M059J (cell line): ENCODE measurements around the gene TRIM4. TPM values are rescaled to one million over a fixed set of nuclear protein-coding genes. Genes with fewer than 3 reads are reported as not detected.
"Not testable (repeated sequence)": the region's sequence is repeated elsewhere in the genome, so short reads cannot be mapped to it uniquely, and the experiment has no call there.

Experiments
- DNase-seq: peaks from one replicate; pipeline ENCODE4 v3.0.0-alpha.2; 2012; ENCODE audit warnings: low read depth
- total RNA-seq: library from RNA; depleted of rRNA; stranded (reverse); fragments of >200 nt; shearing (Covaris generic); gene quantifications from 2 replicates; pipeline ENCODE4 v1.2.3, GENCODE V29; 2014

Gene TRIM4
- total RNA-seq, 1 experiment from 2014 or later, result 17.8 TPM

GRCh38 chr7:99919814-99920112 lies 433 bp upstream of the TRIM4 start:
- DNase-seq, result no peak

- DNase-seq, result no peak
Observed at GRCh38 chr7:99910976-99911375, 8.4 kb downstream of the TRIM4 start.

DNA sequence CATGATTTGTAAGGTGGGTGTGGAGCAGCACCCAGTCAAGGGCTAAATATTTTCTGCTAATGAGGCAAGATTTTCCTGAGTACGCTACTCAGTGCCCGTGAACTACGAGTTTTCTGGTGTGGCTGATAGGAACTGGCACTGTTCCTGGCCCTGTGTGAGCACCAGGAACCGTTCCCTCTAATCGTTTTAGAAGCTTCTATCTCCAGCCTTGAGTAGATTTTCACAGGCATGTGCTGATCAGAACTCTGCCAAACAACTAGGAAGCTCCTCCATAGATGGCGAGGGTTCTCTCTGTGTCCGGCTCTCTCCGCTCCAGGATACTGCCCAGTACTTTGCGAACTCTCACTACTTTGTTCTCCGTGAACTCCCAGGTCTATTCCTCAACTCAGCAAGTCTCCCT lies 17.7 kb downstream of the TRIM4 start:
- DNase-seq, result no peak

DNA sequence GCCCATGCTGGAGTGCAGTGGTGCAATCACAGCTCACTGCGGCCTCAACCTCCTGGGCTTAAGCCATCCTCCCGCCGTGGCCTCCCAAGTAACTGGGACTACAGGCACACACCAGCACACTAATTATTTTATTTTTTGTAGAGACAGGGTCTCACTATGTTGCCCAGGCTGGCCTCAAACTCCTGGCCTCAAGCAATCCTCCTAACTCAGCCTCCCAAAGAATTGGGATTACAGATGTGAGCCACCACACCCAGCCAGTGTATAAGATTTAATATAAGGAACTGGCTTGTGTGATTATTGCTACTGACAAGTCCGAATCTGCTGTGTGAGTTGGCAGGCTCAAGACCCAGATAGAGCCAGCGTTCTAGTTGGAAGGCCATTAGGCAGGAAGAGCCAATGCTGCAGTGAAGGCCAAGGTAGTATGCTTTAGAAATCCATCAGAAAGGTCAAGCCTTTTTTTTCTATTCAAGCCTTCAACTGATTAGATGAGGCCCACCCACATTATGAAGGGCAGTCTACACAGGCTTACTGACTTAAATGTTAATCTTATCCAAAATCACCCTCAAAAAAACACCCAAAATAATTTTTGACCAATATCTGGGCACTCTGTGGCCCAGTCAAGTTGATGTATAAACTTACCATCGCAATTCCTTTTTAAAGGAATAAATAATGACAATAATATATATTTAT lies 19.4 kb downstream of the TRIM4 start:
- no peak for DNase-seq

DNA sequence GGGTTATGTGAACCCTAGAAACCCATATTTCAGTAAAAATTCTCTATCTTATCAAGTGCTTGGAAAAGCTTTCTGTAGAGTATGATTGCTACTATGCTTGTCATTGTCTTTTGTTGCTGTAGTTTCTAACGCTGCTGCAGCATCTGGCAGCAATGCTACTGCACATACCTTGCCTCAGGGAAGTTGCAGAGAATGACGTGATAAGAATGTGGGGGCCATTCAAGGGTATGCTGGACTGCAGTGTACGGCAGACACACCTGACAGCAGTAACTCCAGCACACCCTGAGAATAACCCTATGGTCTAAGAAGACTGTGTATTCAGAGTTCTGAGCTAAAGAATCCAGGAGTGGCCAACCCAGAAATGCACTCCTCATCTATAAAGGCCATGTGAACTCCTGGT lies 20.5 kb downstream of the TRIM4 start:
- no peak for DNase-seq

DNA sequence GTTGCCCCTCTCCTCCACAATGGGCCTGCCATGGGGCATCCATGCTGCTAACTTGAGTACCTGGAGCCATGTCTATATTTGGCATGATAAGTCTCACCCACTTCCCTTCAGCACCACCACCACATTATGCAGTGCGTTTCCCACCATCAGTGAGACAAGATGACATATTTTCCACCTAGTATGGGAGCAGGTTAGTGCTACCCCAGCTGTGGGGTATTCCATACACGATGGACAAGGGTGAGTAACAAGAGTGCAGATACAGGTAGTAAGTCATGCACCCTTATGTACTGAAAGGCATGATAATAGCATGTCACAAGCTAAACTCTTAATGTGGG lies 21.3 kb downstream of the TRIM4 start:
- DNase-seq, result no peak

DNA sequence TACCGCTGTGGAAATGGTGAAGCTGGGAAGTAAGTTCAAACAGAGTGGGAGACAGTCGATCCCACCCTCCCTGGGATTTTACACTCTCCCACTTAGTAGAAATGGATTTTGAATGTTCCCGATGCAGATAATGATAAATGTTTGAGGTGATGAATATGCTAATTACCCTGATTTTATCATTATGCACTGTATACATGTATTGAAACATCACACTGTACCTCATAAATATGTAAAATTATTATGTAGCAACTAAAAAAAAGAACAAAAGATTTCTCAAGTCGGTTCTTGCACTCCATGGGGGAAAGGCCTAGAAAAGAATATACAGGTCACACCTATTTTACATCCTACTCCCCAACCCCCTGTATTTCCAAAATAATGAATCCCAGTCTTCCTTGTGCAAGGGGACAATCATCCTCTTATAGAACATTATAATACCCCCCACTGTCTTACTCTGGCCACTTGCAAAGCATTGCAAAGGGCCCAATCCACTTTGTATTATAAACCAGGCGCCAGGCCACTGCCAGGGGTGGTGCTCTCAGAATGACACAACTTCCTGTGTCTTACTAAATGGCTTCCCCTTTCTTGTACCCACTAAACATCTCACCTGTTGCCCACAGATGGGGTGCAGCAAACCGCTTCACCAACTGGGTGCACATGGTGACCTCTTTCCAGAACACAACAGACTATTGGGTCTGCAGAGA lies 21.9 kb downstream of the TRIM4 start:
- no peak for DNase-seq

GRCh38 chr7:99894738-99895137 lies 24.6 kb downstream of the TRIM4 start:
- no peak for DNase-seq

DNA sequence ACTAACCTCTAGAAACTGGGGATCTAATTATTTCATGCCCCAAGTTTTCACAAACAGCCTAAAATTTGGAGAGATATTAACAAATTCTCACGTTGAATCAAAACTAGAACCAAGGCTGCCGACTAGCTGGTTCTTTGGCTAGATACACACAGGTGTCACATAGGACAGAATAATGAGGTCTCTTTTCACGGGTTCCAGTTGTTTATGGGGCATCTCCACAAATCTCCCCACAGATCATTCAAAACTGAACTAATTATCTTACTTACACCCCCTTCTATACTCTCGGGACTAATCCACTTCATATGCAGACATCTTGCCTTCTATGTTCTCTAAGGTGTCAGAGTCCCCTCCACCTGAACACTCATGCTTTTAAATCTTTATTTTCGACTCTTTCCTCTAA lies 26.1 kb downstream of the TRIM4 start:
- no peak for DNase-seq

DNA sequence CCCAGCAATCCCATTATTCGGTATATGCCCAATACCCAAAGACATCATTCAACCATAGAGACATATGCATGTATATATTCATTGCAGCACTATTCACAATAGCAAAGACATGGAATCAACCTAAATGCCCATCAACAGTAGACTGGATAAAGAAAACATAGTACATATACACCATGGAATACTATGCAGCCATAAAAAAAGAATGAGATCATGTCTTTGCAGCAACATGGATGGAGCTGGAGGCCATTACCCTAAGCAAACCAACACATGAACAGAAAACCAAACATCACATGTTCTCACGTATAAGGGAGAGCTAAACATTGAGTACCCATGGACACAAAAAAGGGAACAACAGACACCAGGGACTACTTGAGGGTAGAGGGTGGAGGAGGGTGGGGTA lies 29.0 kb downstream of the TRIM4 start:
- not testable (repeated sequence) for DNase-seq

- DNase-seq, result not testable (repeated sequence)
Observed at GRCh38 chr7:99888366-99888765, 31.0 kb downstream of the TRIM4 start.

DNA sequence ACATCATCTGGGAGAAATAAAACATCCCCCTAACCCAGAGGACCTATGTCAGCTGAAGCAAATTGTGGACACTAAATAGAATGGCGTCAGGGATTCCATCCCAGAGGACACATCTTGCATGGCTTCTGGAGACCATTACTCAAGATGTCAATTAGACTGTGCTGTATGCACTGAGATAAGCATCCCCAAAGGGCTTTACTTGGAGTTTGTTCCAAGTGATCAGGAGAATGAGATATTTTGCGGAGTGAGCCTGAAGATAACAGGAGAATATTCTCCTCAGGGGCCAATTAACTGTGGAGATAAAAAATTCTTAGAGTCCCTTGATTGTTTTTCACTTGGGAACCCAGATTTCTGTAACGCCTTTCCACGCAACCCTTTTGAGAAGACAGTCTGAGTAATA lies 38.0 kb downstream of the TRIM4 start:
- no peak for DNase-seq

DNA sequence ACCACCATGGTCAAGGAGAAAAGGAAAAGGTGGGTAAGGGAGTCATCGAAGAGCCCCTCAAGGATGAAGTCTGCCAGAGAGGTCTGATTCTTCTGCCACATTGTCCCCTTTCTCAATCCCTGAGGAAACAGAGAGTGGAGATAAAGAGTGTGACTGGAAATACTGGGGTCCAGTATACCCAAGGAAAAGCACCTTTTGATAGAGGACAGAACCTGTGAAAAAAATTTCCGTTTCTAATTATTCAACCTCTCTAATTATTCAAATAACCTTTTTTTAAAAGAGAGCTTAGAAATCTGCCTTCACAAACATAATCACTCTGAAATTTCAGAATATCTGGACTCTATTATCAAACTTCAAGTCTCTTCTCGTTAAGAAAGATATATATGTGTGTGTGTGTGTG lies 42.4 kb downstream of the TRIM4 start, which contains the start of gene OR2AE1:
Gene OR2AE1, minus strand, starts transcription at position 101 of the 400 bp plus-strand sequence. Its CDS starts 0 bp downstream, at position 101.
- DNase-seq, result no peak

DNA sequence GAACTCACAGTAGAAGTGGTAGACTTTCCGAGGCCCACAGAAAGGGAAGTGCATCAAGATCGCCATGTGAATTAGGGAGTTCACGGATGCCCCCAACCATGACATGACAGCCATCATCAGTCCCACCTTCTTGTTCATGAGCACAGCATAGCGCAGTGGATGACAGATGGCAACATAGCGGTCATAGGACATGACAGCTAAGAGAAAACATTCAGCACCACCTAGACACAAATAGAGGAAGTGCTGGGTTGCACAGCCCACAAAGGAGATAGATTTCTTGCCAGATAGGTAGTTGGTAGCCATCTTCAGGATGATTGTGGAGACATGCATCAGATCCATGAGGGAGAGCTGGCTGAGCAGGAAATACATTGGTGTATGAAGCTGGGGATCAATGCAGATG lies 42.8 kb downstream of the TRIM4 start:
- DNase-seq, result no peak

- DNase-seq, result no peak
Observed at GRCh38 chr7:99868246-99868645, 51.1 kb downstream of the TRIM4 start.

DNA sequence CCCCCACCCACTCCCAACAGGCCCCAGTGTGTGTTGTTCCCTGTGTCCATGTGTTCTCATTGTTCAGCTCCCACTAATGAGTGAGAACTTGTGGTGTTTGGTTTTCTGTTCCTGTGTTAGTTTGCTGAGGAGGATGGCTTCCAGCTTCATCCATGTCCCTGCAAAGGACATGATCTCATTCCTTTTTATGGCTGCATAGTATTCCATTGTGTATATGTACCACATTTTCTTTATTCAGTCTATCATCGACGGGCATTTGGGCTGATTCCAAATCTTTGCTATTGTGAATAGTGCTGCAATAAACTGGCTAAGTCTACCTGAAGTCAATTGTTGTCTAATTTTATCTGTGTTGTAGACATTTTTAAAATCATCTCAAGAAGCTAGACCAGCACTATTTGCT lies 51.9 kb downstream of the TRIM4 start:
- DNase-seq, result not testable (repeated sequence)

DNA sequence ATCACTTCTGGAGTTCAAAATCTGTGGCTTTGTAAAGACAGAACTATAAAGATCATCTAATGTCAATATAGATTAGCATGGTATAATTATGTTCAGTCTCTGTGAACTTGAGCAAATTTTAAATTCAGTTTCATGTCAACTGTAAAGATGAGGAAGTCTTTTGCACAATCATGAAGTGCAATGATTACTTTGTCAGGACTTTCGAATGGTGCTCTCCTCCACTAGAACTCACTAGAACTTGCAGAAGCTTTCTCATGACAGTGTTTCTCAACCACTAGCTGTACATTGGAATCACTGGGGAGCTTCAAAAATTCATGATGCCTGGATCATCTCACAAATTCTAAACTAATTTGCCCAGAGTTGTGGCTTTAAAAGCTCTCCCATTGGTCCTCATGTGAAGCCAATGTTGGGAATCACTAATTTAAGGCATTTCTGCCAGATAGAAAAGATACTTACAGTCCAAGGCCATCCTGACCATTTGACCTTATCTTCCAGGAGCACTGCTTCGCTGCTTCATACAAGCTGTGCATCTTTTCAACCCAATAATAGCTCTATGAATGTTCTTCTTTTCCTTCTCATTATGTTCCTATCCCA lies 55.4 kb downstream of the TRIM4 start:
- peak; percentile 3 for DNase-seq

- DNase-seq, result peak; percentile 92
Observed at GRCh38 chr7:99860281-99861127, 58.8 kb downstream of the TRIM4 start.

DNA sequence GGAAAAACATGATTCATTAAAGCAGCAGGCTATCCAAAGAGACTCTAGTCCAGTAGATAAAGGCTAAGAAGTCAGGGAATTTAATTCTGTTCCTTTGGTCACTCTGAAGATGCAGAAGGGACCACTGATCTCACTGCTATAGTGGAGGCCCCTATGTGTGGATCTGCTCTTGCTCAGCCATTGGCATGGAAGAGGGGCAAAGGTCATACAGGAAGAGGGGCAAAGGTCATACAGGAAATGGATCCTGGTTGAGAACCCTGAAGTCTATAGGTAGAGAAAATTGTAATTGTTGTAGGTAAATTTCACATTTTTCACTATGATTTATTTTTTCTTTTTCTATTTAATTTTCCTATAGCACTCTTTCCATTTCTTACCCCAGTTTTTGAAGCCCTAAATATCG lies 64.1 kb downstream of the TRIM4 start:
- no peak for DNase-seq

- DNase-seq, result no peak
Observed at GRCh38 chr7:99848420-99849216, 70.7 kb downstream of the TRIM4 start.

- DNase-seq, result no peak
Observed at GRCh38 chr7:99844328-99844727, 75.0 kb downstream of the TRIM4 start.

- DNase-seq, result peak; percentile 11
Observed at GRCh38 chr7:99843808-99844207, 75.5 kb downstream of the TRIM4 start.
